Measurements from ENCODE around the gene TSSK2.

The TSSK2 gene

GRCh38 chr22:19139001-19139356 is 7.9 kb downstream of the TSSK2 start:
- no peak overlapping the region for H3K4me3 ChIP-seq (ENCODE audit: low read depth, low read length)
- DNase-seq (ENCODE audit: low read depth): no peak
- TF ChIP-seq CTCF (IDR thresholded peaks at IDR 0.05; ENCODE audit: insufficient read depth, low read depth, low read length, missing control alignments): no peak

GRCh38 chr22:19139974-19140373 is 8.9 kb downstream of the TSSK2 start:
- DNase-seq (ENCODE audit: low read depth): no peak
- H3K4me3 ChIP-seq (ENCODE audit: low read depth, low read length): no peak overlapping the region
- no peak for TF ChIP-seq CTCF (IDR thresholded peaks at IDR 0.05; ENCODE audit: insufficient read depth, low read depth, low read length, missing control alignments)

GRCh38 chr22:19142394-19142793 is 11.3 kb downstream of the TSSK2 start:
- TF ChIP-seq CTCF (IDR thresholded peaks at IDR 0.05; ENCODE audit: insufficient read depth, low read depth, low read length, missing control alignments): no peak
- H3K4me3 ChIP-seq (ENCODE audit: low read depth, low read length): no peak overlapping the region
- no peak for DNase-seq (ENCODE audit: low read depth)

- no peak for TF ChIP-seq CTCF (IDR thresholded peaks at IDR 0.05; ENCODE audit: insufficient read depth, low read depth, low read length, missing control alignments)
- peak overlapping the region; percentile 99; the same call in 1 of the 2 replicates for H3K4me3 ChIP-seq (ENCODE audit: low read depth, low read length)
Observed at GRCh38 chr22:19143212-19143611, 12.1 kb downstream of the TSSK2 start.

GRCh38 chr22:19143967-19144400 is 12.9 kb downstream of the TSSK2 start:
- H3K4me3 ChIP-seq (ENCODE audit: low read depth, low read length): peak overlapping the region; percentile 99
- no peak for TF ChIP-seq CTCF (IDR thresholded peaks at IDR 0.05; ENCODE audit: insufficient read depth, low read depth, low read length, missing control alignments)
- DNase-seq (ENCODE audit: low read depth): peak; percentile 47

More at GRCh38 chr22:19143212-19143611, 12.1 kb downstream of the TSSK2 start:
- DNase-seq (ENCODE audit: low read depth): no peak

- DNase-seq (ENCODE audit: low read depth): no peak
- H3K4me3 ChIP-seq (ENCODE audit: low read depth, low read length): no peak overlapping the region
- no peak for TF ChIP-seq CTCF (IDR thresholded peaks at IDR 0.05; ENCODE audit: insufficient read depth, low read depth, low read length, missing control alignments)
Observed at GRCh38 chr22:19146215-19146968, 15.3 kb downstream of the TSSK2 start.

All from GM12865 (cell line).